HepG2 (cell line): ENCODE measurements around the gene IL6ST. TPM values are rescaled to one million over a fixed set of nuclear protein-coding genes. Genes with fewer than 3 reads are reported as not detected.

Experiments
- CSRNP1 ChIP-seq: sonication (generic); formaldehyde crosslinking; IDR thresholded peaks from 2 replicates; pipeline ENCODE4 v1.8.1; 2023; ENCODE audit warnings: mild to moderate bottlenecking, missing genetic modification reagents
- EZH2 ChIP-seq: conservative IDR thresholded peaks from 2 replicates; pipeline ENCODE4 v1.6.1; 2012; ENCODE audit warnings: mild to moderate bottlenecking, low read depth, low read length, moderate library complexity
- FOXK2 ChIP-seq: fragments of 450-650 bp; IDR thresholded peaks from 2 replicates; pipeline ENCODE4 v1.6.1; 2016
- HBP1 ChIP-seq: IDR thresholded peaks from 2 replicates; pipeline ENCODE4 v1.6.1; 2016; ENCODE audit warnings: low read depth, control low read depth
- HDAC6 ChIP-seq: fragments of 200-600 bp; sonication (generic); IDR thresholded peaks from 2 replicates; pipeline ENCODE4 v1.7.0; 2017; ENCODE audit warnings: mild to moderate bottlenecking, antibody characterized with exemption, low read length, low read depth
- MYPOP ChIP-seq: sonication (generic); formaldehyde crosslinking; IDR thresholded peaks from 2 replicates; pipeline ENCODE4 v1.8.1; 2023; ENCODE audit warnings: mild to moderate bottlenecking, moderate library complexity, missing genetic modification reagents
- PAF1 ChIP-seq: IDR thresholded peaks from 2 replicates; pipeline ENCODE4 v1.6.1; 2016; ENCODE audit warnings: missing genetic modification reagents, missing compliant biosample characterization
- PLRG1 ChIP-seq: fragments of 450-650 bp; conservative IDR thresholded peaks from 2 replicates; pipeline ENCODE4 v1.6.1; 2016
- PPARG ChIP-seq: conservative IDR thresholded peaks from 2 replicates; pipeline ENCODE4 v1.6.1; 2016; ENCODE audit warnings: missing biosample characterization, missing genetic modification reagents
- RFX3 ChIP-seq: IDR thresholded peaks from 2 replicates; pipeline ENCODE4 v1.6.1; 2016; ENCODE audit warnings: missing biosample characterization, missing genetic modification reagents
- SIN3A ChIP-seq: IDR thresholded peaks from 2 replicates; pipeline ENCODE4 v1.6.1; 2011; ENCODE audit warnings: low read depth, mild to moderate bottlenecking, control low read depth, low read length, borderline replicate concordance
- TEAD3 ChIP-seq: optimal IDR thresholded peaks from 2 replicates; pipeline ENCODE3; 2016; ENCODE audit warnings: borderline replicate concordance
- ZBTB8A ChIP-seq: sonication (generic); formaldehyde crosslinking; IDR thresholded peaks from 2 replicates; pipeline ENCODE4 v1.4.0; 2020; ENCODE audit warnings: mild to moderate bottlenecking, low read depth, missing genetic modification reagents, borderline replicate concordance
- ZNF260 ChIP-seq: sonication (generic); formaldehyde crosslinking; IDR thresholded peaks from 2 replicates; pipeline ENCODE4 v1.4.0; 2020; ENCODE audit warnings: missing genetic modification reagents, low read depth, mild to moderate bottlenecking, borderline replicate concordance
- ZNF550 ChIP-seq: sonication (generic); formaldehyde crosslinking; IDR thresholded peaks from 2 replicates; pipeline ENCODE4 v1.4.0; 2020; ENCODE audit warnings: mild to moderate bottlenecking, missing genetic modification reagents, borderline replicate concordance
- ZNF556 ChIP-seq: sonication (generic); formaldehyde crosslinking; IDR thresholded peaks from 2 replicates; pipeline ENCODE4 v1.4.0; 2020; ENCODE audit warnings: mild to moderate bottlenecking, missing genetic modification reagents, borderline replicate concordance
- ZNF766 ChIP-seq: sonication (generic); formaldehyde crosslinking; IDR thresholded peaks from 2 replicates; pipeline ENCODE4 v1.5.0; 2020; ENCODE audit warnings: missing genetic modification reagents, borderline replicate concordance
- ZNF800 ChIP-seq: sonication (generic); formaldehyde crosslinking; IDR thresholded peaks from 2 replicates; pipeline ENCODE4 v1.4.0; 2020; ENCODE audit warnings: missing genetic modification reagents
- polyA plus RNA-seq, 8 experiments: library from polyadenylated mRNA; depleted of rRNA in 3 of 8; stranded (reverse) in 7 of 8; unstranded in 1 of 8; fragments of >200 nt; fragmentation: Illumina TruSeq in 4 of 8; extraction: Trizol in 4 of 8; gene quantifications; 2 replicates each; pipeline versions ENCODE4 v1.2.1 to v1.2.3, GENCODE V29; 2011 to 2016; ENCODE audit warnings: low read depth in 4 of 8, missing spikeins in 1 of 8, mixed read lengths in 1 of 8; ENCODE audit not compliant: insufficient read depth in 1 of 8
- total RNA-seq, 5 experiments: library from RNA; depleted of rRNA; stranded (reverse); fragments of >200 nt; fragmentation: Illumina TruSeq; extraction: Trizol; gene quantifications; 2 replicates each; pipeline ENCODE4 v1.2.3, GENCODE V29; 2016; ENCODE audit warnings: low read depth in 1 of 5
- TF ChIP-seq, protein P1 (sequence below): sonication (generic); formaldehyde crosslinking; IDR thresholded peaks from 2 replicates; pipeline ENCODE4 v1.5.1; 2020; ENCODE audit warnings: missing genetic modification reagents, mild to moderate bottlenecking, borderline replicate concordance
- TF ChIP-seq, protein P2 (sequence below): sonication (generic); formaldehyde crosslinking; IDR thresholded peaks from 2 replicates; pipeline ENCODE4 v1.8.1; 2023; ENCODE audit warnings: mild to moderate bottlenecking, missing genetic modification reagents, borderline replicate concordance

Gene IL6ST
- total and polyA plus RNA-seq, 2 of the 13 experiments (the other 11 are each of a cell fraction or from before 2014, with no cell fraction given), result 66.6 to 166 TPM

DNA sequence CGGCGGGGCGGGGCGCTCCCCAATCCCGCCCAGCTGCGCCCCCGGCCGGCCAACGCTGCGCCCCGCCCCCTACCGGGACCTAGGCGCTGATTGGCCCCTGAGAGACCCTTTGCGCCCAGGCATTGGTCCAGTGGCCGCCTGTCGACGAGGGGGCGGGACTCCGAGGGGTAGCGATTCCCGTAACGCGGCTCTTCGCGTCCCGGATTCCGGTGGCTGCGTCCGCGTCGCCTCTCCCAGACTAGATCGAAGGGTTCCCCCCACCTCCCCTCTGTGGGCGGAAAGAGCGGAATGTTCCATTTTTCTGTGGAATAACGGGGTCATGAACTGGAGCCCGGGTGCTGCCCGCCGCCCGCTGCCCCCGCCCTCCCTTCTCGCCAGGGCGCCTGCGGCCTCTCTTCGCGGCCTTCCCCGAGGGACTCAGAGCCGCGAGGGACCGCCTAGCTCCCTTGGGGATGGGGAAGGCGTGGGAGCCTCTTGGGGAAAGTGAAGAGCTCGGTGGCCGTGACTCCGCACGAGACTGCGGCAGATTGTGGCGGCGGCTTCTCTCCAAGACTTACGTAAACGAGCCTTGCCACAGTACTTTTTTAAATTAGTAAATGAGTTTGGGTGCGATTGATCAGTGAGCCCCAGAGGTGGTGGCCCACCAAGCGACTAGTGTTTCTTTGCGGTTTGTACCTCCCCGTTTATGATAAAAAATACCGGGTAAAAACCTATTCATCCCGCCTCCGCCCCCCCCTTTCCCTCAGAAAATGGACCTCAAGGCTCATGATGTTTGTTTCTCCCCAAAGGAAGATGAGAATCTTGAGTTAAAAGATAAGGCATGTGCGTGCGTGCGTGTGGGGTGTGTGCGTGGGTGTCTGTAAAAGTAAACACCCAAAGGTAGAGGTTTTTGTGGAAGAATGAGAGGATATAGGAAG lies 493 bp upstream of the IL6ST start (continued):
- TF ChIP-seq ZNF766 (CRISPR knock-in tag), result no peak
- TF ChIP-seq SIN3A, result no peak
- no peak for TF ChIP-seq ZBTB8A
- no peak for TF ChIP-seq ZNF260 (CRISPR knock-in tag)
- peak; percentile 89 for TF ChIP-seq MYPOP (CRISPR knock-in tag)
- TF ChIP-seq RFX3 (CRISPR knock-in tag), result no peak
- TF ChIP-seq EZH2, result no peak
- TF ChIP-seq, protein P1, sequence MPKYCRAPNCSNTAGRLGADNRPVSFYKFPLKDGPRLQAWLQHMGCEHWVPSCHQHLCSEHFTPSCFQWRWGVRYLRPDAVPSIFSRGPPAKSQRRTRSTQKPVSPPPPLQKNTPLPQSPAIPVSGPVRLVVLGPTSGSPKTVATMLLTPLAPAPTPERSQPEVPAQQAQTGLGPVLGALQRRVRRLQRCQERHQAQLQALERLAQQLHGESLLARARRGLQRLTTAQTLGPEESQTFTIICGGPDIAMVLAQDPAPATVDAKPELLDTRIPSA (CRISPR knock-in tag), result no peak
- TF ChIP-seq ZNF556 (CRISPR knock-in tag), result 0 out of 2 replicates have a peak, but pooled peaks have one; percentile 60
- TF ChIP-seq CSRNP1 (CRISPR knock-in tag), result peak; percentile 24; the same call in 1 of the 2 replicates
- no peak for TF ChIP-seq ZNF550 (CRISPR knock-in tag)
- TF ChIP-seq HDAC6, result no peak
- no peak for TF ChIP-seq ZNF800 (CRISPR knock-in tag)
- TF ChIP-seq PLRG1, result no peak
- TF ChIP-seq FOXK2, result no peak
- no peak for TF ChIP-seq PAF1 (CRISPR knock-in tag)
- no peak; the same call in 1 of the 2 replicates for TF ChIP-seq PPARG (CRISPR knock-in tag)
- peak; percentile 23; the same call in 1 of the 2 replicates for TF ChIP-seq HBP1 (CRISPR knock-in tag)
- TF ChIP-seq, protein P2, sequence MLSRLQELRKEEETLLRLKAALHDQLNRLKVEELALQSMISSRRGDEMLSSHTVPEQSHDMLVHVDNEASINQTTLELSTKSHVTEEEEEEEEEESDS (CRISPR knock-in tag), result 0 out of 2 replicates have a peak, but pooled peaks have one; percentile 8
- peak; percentile 83 for TF ChIP-seq TEAD3 (CRISPR knock-in tag)
